ENCODE results near the gene CLK1. TPM values are rescaled to one million over a fixed set of nuclear protein-coding genes. Genes with fewer than 3 reads are reported as not detected.

The CLK1 gene
- total and polyA plus RNA-seq, 9 of the 15 experiments (the other 6 are each of a cell fraction or from before 2014, with no cell fraction given), result 29.3 to 99.2 (median 47.0) TPM

- TF ChIP-seq RBFOX2 (IDR thresholded peaks at IDR 0.05; ENCODE audit: low read depth, low read length) (peak; percentile 100), RBM34 (IDR thresholded peaks at IDR 0.05; ENCODE audit: borderline replicate concordance, insufficient read depth, low read length) (no peak), PRPF4 (IDR thresholded peaks at IDR 0.05; ENCODE audit: insufficient read depth, low read depth, low read length, poor library complexity, severe bottlenecking) (peak; percentile 55), ZNF263 (CRISPR knock-in tag; IDR thresholded peaks at IDR 0.05; ENCODE audit: borderline replicate concordance) (peak; percentile 34), ZKSCAN1 (IDR thresholded peaks at IDR 0.05; ENCODE audit: low read depth, low read length) (0 out of 2 replicates have a peak, but pooled peaks have one; percentile 10), TFAM (CRISPR knock-in tag; conservative IDR thresholded peaks at IDR 0.05) (no peak), CCAR2 (IDR thresholded peaks at IDR 0.05; ENCODE audit: low read depth, low read length) (no peak), DACH1 (IDR thresholded peaks at IDR 0.05; ENCODE audit: partially characterized antibody) (peak; percentile 74), POLR3A (IDR thresholded peaks at IDR 0.05; ENCODE audit: borderline replicate concordance, extremely low read depth, insufficient read depth, insufficient read length) (no peak), CBFA2T2 (conservative IDR thresholded peaks at IDR 0.05) (no peak), DIDO1 (tag; IDR thresholded peaks at IDR 0.05; ENCODE audit: low read depth) (no peak), ZC3H4 (CRISPR knock-in tag; IDR thresholded peaks at IDR 0.05; ENCODE audit: borderline replicate concordance) (peak; percentile 63; the same call in 1 of the 2 replicates), NFIC (IDR thresholded peaks at IDR 0.05) (0 out of 2 replicates have a peak, but pooled peaks have one; percentile 40), SMARCE1 (IDR thresholded peaks at IDR 0.05) (no peak), SREBF1 (IDR thresholded peaks at IDR 0.05; ENCODE audit: borderline replicate concordance, low read depth, low read length) (no peak), XRCC5 (IDR thresholded peaks at IDR 0.05; ENCODE audit: low read depth, low read length) (0 out of 2 replicates have a peak, but pooled peaks have one; percentile 20), PRMT5 (CRISPR knock-in tag; IDR thresholded peaks at IDR 0.05) (no peak), JUNB (CRISPR knock-in tag; conservative IDR thresholded peaks at IDR 0.05) (no peak), HIVEP1 (CRISPR knock-in tag; IDR thresholded peaks at IDR 0.05) (no peak), ZNF766 (CRISPR knock-in tag; conservative IDR thresholded peaks at IDR 0.05) (peak; percentile 36; the same call in 1 of the 2 replicates), PHB2 (IDR thresholded peaks at IDR 0.05; ENCODE audit: low read depth) (no peak), MYBL2 (IDR thresholded peaks at IDR 0.05; ENCODE audit: low read depth) (no peak), MYBL2 (CRISPR knock-in tag; IDR thresholded peaks at IDR 0.05; ENCODE audit: borderline replicate concordance) (no peak), PHB (CRISPR knock-in tag; IDR thresholded peaks at IDR 0.05) (no peak), ZNF444 (CRISPR knock-in tag; IDR thresholded peaks at IDR 0.05) (no peak)
- TF ChIP-seq, protein P1, sequence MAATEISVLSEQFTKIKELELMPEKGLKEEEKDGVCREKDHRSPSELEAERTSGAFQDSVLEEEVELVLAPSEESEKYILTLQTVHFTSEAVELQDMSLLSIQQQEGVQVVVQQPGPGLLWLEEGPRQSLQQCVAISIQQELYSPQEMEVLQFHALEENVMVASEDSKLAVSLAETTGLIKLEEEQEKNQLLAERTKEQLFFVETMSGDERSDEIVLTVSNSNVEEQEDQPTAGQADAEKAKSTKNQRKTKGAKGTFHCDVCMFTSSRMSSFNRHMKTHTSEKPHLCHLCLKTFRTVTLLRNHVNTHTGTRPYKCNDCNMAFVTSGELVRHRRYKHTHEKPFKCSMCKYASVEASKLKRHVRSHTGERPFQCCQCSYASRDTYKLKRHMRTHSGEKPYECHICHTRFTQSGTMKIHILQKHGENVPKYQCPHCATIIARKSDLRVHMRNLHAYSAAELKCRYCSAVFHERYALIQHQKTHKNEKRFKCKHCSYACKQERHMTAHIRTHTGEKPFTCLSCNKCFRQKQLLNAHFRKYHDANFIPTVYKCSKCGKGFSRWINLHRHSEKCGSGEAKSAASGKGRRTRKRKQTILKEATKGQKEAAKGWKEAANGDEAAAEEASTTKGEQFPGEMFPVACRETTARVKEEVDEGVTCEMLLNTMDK (IDR thresholded peaks at IDR 0.05; ENCODE audit: borderline replicate concordance, insufficient read depth, low read depth, low read length, poor library complexity, severe bottlenecking), result no peak
These were observed at the start of gene CLK1 (continued) for GRCh38 chr2:200864176-200865034.

All from K562 (cell line).